ENCODE measurements around the gene CEACAM3.

CEACAM3 gene

GRCh38 chr19:41793414-41793727 lies 3.0 kb upstream of the CEACAM3 start:
- DNase-seq = no peak

- peak; percentile 70 to 76 for DNase-seq
Measured at GRCh38 chr19:41795031-41795461, 1.3 kb upstream of the CEACAM3 start.

GRCh38 chr19:41796901-41797300 lies 514 bp downstream of the CEACAM3 start:
- no peak for DNase-seq

- DNase-seq = no peak
Measured at GRCh38 chr19:41799444-41800000, 3.1 kb downstream of the CEACAM3 start.

DNA sequence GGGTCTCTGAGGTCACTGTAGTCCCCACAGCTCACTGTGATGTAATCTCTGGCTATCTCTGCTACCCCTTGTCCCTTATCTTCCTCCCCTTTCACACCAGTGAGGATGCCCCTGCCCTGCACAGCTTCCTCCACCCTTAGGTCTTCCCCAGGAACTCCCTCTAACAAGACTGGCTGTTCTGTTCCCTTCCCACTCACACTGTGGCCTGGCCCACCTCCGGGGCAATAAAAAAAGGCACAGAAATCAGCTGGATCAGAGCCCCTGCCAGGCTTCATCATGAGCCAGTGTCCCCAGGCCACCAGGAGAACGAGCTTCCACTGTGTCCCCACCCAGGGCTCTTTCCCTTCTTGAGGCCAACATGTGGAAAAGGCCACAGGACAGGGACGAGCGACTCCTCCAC lies 4.6 kb downstream of the CEACAM3 start:
- DNase-seq = no peak

DNA sequence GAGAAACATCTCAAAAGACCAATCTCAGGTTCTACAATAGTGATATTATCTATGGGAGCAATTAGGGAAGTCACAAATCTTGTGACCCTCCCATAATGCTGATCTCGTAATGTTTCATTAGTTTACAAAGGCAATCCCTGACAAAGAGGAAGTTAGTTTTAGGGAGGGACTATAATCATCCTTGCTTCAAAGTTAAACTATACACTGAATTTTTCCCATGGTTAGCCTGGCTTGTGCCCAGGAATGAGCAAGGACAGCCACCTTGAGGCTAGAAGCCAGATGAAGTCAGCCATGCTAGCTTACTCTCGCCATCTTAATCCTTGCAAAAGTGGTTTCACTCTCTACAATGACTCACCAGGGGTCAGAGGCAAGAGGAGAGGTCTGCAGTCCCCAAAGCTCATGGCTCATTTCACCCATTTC lies 5.4 kb downstream of the CEACAM3 start:
- no peak for DNase-seq

- DNase-seq = no peak
Measured at GRCh38 chr19:41802770-41803169, 6.4 kb downstream of the CEACAM3 start.

GRCh38 chr19:41804336-41804735 lies 7.9 kb downstream of the CEACAM3 start:
- DNase-seq = no peak

GRCh38 chr19:41807176-41807575 lies 10.8 kb downstream of the CEACAM3 start:
- no peak for DNase-seq

GRCh38 chr19:41808663-41809566 lies 12.5 kb downstream of the CEACAM3 start:
- DNase-seq = no peak

- DNase-seq = no peak
Measured at GRCh38 chr19:41810301-41810700, 13.9 kb downstream of the CEACAM3 start.

DNA sequence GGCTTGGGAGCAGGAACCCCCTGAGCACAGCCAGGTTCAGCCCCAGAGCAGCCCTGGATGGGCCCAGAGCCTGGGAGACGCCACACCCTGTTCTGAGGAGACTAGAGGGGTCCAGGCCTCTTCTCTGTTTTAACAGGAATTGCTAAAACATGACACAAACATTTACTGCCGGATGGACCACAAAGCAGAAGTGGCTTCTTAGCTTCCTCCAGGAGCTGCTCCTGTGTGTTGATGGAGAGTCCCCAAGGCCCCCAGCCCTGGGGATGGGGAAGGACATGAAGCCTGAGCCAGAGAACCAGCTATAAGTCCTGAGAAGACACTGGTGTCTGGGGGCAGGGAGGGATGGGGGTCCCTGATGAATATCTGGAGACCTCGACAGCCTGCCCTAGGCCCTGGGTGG lies 14.6 kb downstream of the CEACAM3 start:
- DNase-seq = no peak

GRCh38 chr19:41811981-41812380 lies 15.6 kb downstream of the CEACAM3 start:
- no peak for DNase-seq

DNA sequence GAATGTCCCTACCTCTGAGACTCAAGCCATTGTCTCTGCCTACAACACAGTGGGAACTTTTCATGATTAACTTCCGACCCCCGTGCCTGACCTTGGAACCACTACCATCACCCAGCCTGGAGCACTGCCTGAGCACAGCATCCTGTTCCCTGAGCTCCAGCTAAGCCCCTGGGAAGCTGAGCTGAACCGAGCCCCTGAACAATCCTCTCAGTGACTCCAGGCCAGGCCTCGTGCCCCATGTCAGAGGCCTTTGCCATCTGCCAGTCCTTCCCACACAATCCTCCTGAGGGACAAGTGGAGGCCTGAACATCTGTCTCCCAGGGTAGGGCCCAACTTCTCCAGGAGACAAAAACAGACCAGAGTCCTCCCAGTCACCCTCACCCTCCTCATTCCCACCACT lies 17.5 kb downstream of the CEACAM3 start:
- DNase-seq = no peak

- no peak for DNase-seq
Measured at GRCh38 chr19:41815301-41815700, 18.9 kb downstream of the CEACAM3 start.

DNA sequence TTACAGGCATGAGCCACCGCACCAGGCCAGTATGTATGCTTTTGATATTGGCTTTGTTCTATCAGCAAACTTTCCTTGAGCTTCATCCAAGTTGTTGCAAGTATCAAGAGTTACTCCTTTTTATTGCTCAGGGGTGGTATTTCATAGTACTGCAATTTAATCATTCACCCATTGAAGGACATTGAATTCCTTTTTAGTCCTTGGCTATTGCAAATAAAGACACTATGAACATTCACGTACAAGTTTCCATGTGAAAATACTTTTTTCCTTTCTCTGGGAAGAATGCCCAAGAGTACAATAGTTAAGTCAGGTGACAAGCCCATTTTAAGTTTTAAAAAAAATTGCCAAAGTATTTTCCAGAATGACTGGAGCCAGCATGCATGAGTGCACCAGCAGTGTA lies 20.4 kb downstream of the CEACAM3 start:
- DNase-seq = no peak

- peak; percentile 47 to 63 for DNase-seq
Measured at GRCh38 chr19:41821003-41821735, 24.8 kb downstream of the CEACAM3 start.

DNA sequence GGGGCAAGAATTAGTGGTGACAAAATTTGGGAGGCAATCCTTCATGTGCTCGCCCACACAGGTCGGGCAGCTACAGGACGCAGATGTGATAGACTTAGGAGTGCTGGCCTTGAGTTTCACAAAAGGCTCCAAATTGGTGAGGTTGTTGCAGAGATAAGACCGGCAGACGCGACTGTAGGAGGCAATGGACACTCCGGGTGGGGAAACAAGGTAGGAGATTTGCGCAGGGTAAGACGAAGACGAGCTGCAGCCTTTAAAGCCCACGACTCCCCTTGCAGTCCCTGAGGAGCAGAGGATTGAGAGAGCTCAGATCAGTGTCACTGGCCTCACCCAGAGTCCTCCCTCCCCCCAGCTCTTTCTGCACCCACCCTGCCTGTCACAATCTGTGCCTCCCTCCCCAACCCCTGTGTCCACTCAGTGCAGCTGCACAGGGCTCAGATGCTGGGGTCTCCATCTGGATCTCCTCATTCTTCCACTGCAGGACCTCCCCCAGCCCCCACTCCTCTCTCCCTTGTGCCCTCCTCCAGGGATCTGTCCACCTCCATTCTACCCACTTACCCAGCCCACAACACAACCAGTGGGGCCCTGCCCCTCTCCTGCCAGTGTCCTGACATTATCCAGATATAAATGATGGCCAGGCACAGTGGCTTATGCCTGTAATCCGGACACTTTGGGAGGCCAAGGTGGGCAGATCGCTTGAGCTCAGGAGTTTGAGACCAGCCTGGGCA lies 41.8 kb downstream of the CEACAM3 start:
- DNase-seq = no peak

DNA sequence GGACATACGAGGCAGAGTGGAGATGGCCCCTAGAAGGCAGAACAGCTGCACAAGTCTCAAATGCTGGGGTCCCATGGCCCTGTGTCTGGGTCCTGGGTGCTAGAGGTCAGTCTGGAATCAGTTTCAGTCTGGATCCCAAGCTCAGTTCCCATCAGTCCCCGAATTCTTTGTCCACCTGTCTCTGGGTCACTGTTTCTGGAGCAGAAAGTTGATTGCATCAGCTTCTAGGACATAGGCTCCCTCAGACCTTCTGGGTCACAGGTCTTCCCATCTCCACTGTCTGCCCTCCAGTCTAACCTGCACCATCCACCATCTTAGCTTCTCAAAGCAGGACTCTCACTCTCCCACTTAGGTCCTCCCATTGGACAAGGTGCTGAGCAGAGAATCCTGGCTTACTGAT lies 42.8 kb downstream of the CEACAM3 start:
- DNase-seq = no peak

GRCh38 chr19:41843371-41843770 lies 47.0 kb downstream of the CEACAM3 start:
- DNase-seq = no peak

- peak; percentile 23 to 26 for DNase-seq
Measured at GRCh38 chr19:41844601-41845000, 48.2 kb downstream of the CEACAM3 start, which contains the start of gene LYPD4. Gene LYPD4, minus strand, starts transcription at chr19:41844683. Its CDS starts 5,398 bp downstream, at chr19:41839285.

DNA sequence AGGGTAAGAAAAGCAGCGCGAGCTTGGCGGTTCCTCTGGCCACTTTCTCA lies 48.4 kb downstream of the CEACAM3 start, which contains the start of gene DMRTC2:
TSS of gene DMRTC2 (plus strand) at position 42 of the 50 bp plus-strand sequence. CDS start 2,387 bp downstream, outside the sequence.
- DNase-seq = no peak

GRCh38 chr19:41845051-41845590 lies 48.7 kb downstream of the CEACAM3 start:
- DNase-seq = no peak

Data from activated T-cell treated with anti-CD3 and anti-CD28 coated beads, Interleukin-2, amount 50 U/mL, for 48 hours (primary cell).